Activated naive CD4-positive, alpha-beta T cell treated with anti-CD3 and anti-CD28 coated beads, Interleukin-2, amount 50 U/mL, for 72 hours (primary cell): ENCODE measurements around the gene CNTNAP4. TPM values are rescaled to one million over a fixed set of nuclear protein-coding genes. Genes with fewer than 3 reads are reported as not detected.

Source experiments
- ATAC-seq, 2 donors: fragments of 150-1000 bp; cut with Tn5 transposase; 2 replicates each; pipeline ENCODE4 v1.10.0; 2021; ENCODE audit warnings: mild to moderate bottlenecking in 2 of 2, moderate library complexity in 2 of 2
- DNase-seq, 2 donors: peaks; one replicate each; pipeline ENCODE4 v3.0.0; 2021 to 2022; ENCODE audit warnings: low spot score in 2 of 2
- H3K27ac Mint-ChIP-seq, 2 donors: one replicate each; pipeline ENCODE4 v1.8.0; 2022; ENCODE audit warnings: mild to moderate bottlenecking in 2 of 2, mixed read lengths in 2 of 2
- H3K36me3 Mint-ChIP-seq, 2 donors: one replicate each; pipeline ENCODE4 v1.8.0; 2022; ENCODE audit warnings: mixed read lengths in 2 of 2
- H3K9me3 Mint-ChIP-seq, 2 donors: one replicate each; pipeline ENCODE4 v1.8.0; 2022; ENCODE audit warnings: mixed read lengths in 2 of 2
- total RNA-seq, 2 donors: library from RNA; stranded (reverse); gene quantifications; one replicate each; pipeline ENCODE4 v1.2.3, GENCODE V29; 2022

Gene CNTNAP4
- not detected for total RNA-seq

DNA sequence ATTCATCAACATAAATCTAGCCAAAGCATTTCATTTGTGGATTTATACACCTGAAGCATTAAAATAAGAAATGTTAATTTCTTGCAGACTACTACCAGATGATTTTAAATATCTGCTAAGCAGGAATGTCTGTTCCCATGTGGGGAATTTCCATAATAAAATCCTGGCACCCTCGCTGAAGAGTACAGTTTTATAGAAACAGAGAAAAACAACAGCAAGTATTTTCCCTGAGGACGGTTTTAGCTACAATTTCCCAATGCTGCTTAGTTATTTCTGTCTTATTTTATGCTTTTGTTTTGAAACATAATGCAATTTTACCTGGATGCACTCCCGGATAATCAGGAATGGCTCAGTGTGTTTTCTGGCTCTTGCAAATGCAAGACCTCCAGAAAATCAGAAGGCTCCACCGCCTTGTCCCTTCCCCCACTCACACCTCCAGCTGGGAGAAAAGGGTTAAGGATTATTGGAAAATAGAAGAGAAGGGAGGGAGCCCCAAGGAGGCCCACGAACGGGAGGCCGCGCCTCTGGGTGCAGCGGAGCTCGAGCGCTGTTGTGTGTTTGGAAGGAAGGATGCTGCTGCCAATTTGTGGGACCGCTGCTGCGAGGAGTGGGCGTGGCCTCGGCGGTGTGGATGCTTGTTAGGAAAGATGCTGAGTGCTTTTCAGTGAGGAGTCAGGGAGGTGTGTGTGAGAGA, at the start of gene CNTNAP4:
Gene CNTNAP4 (plus strand): TSS at position 657 of the 694 bp plus-strand sequence. CDS start 262 bp downstream, outside the sequence.
- Mint-ChIP-seq H3K27ac (no peak within 1 kb of the TSS), H3K9me3 (peaks cover 0 to 8% of the 10 kb centered on the region in 2 donors), H3K36me3 (no peaks in the 10 kb centered on the region)
- DNase-seq = no peak
- ATAC-seq = no peak

GRCh38 chr16:76228546-76229146, 48.6 kb upstream of the CNTNAP4 start:
- H3K27ac Mint-ChIP-seq = no peak overlapping the region

GRCh38 chr16:76232704-76233103, 44.5 kb upstream of the CNTNAP4 start:
- no peak overlapping the region for H3K27ac Mint-ChIP-seq
- no peaks in the 10 kb centered on the region for H3K36me3 Mint-ChIP-seq
- peaks cover 8 to 11% of the 10 kb centered on the region in 2 donors for H3K9me3 Mint-ChIP-seq
- no peak for DNase-seq
- ATAC-seq = no peak

More at GRCh38 chr16:76228546-76229146, 48.6 kb upstream of the CNTNAP4 start:
- ATAC-seq = no peak
- no peak for DNase-seq
- Mint-ChIP-seq H3K36me3 (no peaks in the 10 kb centered on the region), H3K9me3 (peaks cover 8 to 11% of the 10 kb centered on the region in 2 donors)

- Mint-ChIP-seq H3K27ac (no peak overlapping the region), H3K36me3 (no peaks in the 10 kb centered on the region), H3K9me3 (peaks cover 8 to 11% of the 10 kb centered on the region in 2 donors)
- ATAC-seq = no peak
- no peak for DNase-seq
These were observed 42.2 kb upstream of the CNTNAP4 start for GRCh38 chr16:76235025-76235424.

DNA sequence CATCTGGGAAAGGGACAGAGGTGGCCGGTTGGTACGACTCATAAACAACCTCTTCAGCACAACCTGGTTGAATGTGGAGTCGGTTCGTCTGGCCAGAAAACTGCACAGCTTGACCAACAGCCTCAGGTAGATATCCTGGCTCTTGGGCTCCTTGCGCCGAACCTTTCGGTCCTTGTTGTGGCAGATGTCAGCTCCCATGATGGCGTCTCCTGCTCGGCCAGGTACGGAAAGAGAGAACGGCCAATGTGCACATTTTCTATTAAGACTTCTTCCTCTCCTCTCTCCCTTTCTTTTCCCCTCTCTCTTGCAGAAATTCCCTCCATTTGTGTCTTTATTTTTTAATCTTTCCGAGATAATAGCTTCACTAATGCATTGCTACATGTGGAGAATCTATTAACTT, 41.8 kb upstream of the CNTNAP4 start:
- H3K27ac Mint-ChIP-seq = no peak overlapping the region
- DNase-seq = no peak
- ATAC-seq = no peak
- no peaks in the 10 kb centered on the region for H3K36me3 Mint-ChIP-seq
- peaks cover 8 to 11% of the 10 kb centered on the region in 2 donors for H3K9me3 Mint-ChIP-seq

DNA sequence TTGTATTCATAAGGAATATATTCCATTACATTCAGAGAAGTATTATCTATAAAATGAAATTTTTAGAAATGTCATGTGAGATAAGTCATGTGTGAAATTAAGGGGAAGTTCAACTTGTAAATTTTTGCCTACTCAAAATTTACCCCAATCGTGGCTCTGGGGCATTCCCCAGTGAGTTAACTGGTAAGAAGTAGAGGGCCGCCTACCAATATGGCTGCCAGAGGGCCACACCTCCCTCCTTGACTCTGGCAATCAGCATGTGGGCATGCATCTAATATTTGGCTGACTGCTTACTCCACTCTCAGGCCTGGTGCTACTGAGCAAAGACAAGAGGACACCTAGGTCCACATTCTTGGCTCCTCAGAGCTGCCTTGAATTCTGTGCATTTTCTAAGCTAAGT, 39.7 kb upstream of the CNTNAP4 start:
- H3K36me3 Mint-ChIP-seq = no peaks in the 10 kb centered on the region
- peaks cover 0 to 5% of the 10 kb centered on the region in 2 donors for H3K9me3 Mint-ChIP-seq
- DNase-seq (no peak), ATAC-seq (no peak)
- H3K27ac Mint-ChIP-seq = no peak overlapping the region

- ATAC-seq = no peak
- DNase-seq = no peak
- H3K27ac Mint-ChIP-seq = no peak overlapping the region
- peaks cover 4 to 5% of the 10 kb centered on the region in 2 donors for H3K9me3 Mint-ChIP-seq
- no peaks in the 10 kb centered on the region for H3K36me3 Mint-ChIP-seq
These were observed 35.4 kb upstream of the CNTNAP4 start for GRCh38 chr16:76241755-76242154.

GRCh38 chr16:76243620-76244019, 33.6 kb upstream of the CNTNAP4 start:
- ATAC-seq = no peak
- H3K27ac Mint-ChIP-seq = no peak overlapping the region
- H3K36me3 Mint-ChIP-seq = no peaks in the 10 kb centered on the region
- no peak for DNase-seq
- H3K9me3 Mint-ChIP-seq = peaks cover 10% of the 10 kb centered on the region in 2 donors

DNA sequence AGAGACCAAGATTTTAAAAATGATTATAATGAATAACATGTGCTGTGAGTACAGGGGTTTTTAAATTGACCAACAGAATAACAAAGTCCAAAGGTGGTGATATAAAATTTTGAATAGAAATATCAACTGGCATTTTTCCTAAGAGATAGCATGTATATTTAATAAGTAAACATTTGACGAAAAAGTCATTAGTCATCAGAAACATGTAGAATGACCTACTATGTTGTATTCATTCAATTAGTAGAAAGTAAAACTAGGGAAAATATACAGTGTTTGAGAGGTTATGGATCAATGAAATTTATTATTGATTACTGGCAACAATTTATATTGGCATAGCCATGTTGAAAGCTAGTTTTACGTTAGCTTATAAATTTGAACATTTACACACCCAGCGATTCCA, 30.6 kb upstream of the CNTNAP4 start:
- no peak for ATAC-seq

DNA sequence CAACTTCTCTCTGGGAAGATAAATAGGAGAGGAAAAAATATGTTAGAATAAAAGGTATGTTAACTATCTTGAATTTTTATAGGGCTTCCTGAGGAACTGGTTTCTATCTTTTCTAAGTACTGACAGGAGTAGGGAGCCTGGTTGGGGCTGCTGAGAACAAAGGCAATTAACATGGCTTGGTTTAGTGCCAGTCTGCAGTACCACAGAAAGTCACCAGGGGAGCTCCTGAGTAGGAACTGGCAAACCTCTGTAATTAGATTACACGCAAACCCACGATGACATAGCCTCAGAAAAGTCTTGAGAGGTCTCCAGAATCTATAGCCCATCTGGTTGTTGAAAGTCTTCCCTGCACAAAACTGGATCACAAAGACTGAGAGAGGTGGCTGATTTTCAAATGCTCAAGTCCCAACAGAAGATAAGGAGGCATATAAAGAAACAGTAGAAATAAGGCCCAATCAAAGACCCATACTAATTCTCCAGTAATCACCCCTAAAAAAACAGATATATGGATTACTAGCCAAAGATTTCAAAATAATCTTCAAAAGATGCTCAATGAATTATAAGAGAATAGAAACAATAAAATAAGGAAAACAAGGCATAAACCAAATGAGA, 11.7 kb upstream of the CNTNAP4 start:
- Mint-ChIP-seq H3K27ac (no peak overlapping the region), H3K9me3 (peaks cover 10 to 13% of the 10 kb centered on the region in 2 donors), H3K36me3 (peaks cover 0 to 7% of the 10 kb centered on the region in 2 donors)
- ATAC-seq = no peak
- DNase-seq = peak in 1 of 2 donors; percentile 25

More for the DNA sequence above, 30.6 kb upstream of the CNTNAP4 start:
- Mint-ChIP-seq H3K36me3 (no peaks in the 10 kb centered on the region), H3K9me3 (peaks cover 5 to 10% of the 10 kb centered on the region in 2 donors), H3K27ac (no peak overlapping the region)
- DNase-seq = no peak

- DNase-seq (no peak), ATAC-seq (no peak)
- Mint-ChIP-seq H3K9me3 (peaks cover 10 to 18% of the 10 kb centered on the region in 2 donors), H3K27ac (no peak overlapping the region), H3K36me3 (peaks cover 0 to 7% of the 10 kb centered on the region in 2 donors)
These were observed 8.4 kb upstream of the CNTNAP4 start for GRCh38 chr16:76268824-76269223.

DNA sequence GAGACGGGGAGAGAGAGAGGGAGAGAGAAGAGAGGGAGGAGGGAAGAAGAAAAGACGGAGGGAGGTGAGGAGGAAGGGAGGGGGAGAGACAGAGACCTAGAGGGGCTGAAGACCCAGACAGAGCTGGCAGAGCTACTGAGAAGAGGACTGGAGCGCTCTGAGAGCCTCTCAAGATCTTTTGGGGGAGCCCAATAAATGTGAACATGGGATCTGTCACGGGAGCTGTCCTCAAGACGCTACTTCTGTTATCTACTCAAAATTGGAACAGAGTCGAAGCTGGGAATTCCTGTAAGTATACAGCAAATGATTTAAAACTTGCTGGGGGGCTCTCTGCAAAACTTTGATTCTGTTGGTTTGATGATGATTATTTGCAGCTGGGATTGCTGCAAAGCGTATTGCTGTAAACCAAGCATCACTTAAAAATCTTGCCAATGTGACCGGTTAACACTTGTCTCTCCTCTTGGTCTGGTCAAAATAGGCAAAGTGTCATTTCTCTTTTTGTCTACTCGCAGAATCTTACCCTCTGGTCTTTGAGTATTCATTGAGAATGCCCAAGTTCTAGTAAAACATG, 344 bp downstream of the CNTNAP4 start:
- DNase-seq (no peak), ATAC-seq (no peak)
- Mint-ChIP-seq H3K36me3 (no peaks in the 10 kb centered on the region), H3K9me3 (peaks cover 0 to 5% of the 10 kb centered on the region in 2 donors), H3K27ac (no peak overlapping the region)

- H3K36me3 Mint-ChIP-seq = no peaks in the 10 kb centered on the region
These were observed 885 bp downstream of the CNTNAP4 start for GRCh38 chr16:76278086-76278485.

DNA sequence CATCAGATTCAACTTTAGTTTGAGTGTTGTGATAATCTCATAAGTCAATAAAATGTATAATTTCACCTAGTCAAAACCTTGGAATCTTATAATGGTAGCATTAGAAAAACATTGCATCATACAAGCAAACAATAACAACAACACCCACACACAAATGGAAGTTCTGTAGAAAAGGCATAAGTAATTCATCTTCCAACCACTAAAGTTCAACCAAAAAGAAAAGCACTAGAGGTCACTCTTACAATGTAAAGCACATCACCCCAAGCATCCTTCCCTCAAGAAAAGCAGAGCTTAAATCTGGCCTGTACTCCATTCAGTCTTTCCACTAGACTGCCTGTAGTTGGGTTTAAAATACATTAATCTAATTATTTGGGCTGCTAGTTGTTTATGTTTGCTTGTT, 1.8 kb downstream of the CNTNAP4 start:
- Mint-ChIP-seq H3K36me3 (no peaks in the 10 kb centered on the region), H3K27ac (no peak overlapping the region), H3K9me3 (peaks cover 0 to 4% of the 10 kb centered on the region in 2 donors)
- ATAC-seq = no peak
- no peak for DNase-seq

More at GRCh38 chr16:76278086-76278485, 885 bp downstream of the CNTNAP4 start:
- ATAC-seq (no peak), DNase-seq (no peak)
- peaks cover 0 to 4% of the 10 kb centered on the region in 2 donors for H3K9me3 Mint-ChIP-seq
- H3K27ac Mint-ChIP-seq = no peak overlapping the region

GRCh38 chr16:76280421-76281215, 3.4 kb downstream of the CNTNAP4 start:
- H3K9me3 Mint-ChIP-seq = peaks cover 0 to 4% of the 10 kb centered on the region in 2 donors
- no peak for ATAC-seq
- DNase-seq = no peak
- H3K36me3 Mint-ChIP-seq = no peaks in the 10 kb centered on the region
- no peak overlapping the region for H3K27ac Mint-ChIP-seq

DNA sequence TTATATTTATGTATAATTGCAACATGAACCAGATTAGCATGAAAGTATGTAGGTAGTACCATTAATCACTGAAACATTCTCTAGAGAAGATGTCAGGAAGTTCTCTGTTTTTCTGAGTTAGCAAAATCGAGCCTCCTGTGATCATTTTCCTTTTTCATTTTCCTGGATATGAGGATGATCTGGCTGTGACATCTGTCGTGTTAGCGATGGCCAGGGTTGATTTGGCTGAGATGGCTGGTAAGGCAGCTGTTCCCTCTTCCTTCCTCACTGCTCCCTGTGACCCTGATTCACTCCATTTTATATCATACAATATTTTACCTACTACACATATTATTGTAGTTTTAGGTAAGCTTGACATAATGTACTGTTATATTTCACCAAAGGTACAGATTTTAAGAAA, 10.3 kb downstream of the CNTNAP4 start:
- ATAC-seq = no peak
- DNase-seq = no peak
- no peak overlapping the region for H3K27ac Mint-ChIP-seq
- H3K9me3 Mint-ChIP-seq = peaks cover 11 to 16% of the 10 kb centered on the region in 2 donors
- H3K36me3 Mint-ChIP-seq = no peaks in the 10 kb centered on the region
